H4 (cell line): ENCODE results near the gene NF2. TPM values are rescaled to one million over a fixed set of nuclear protein-coding genes. Genes with fewer than 3 reads are reported as not detected.

Experiments used
- DNase-seq: peaks from one replicate; pipeline ENCODE4 v3.0.0-alpha.2; 2015; ENCODE audit warnings: low spot score
- total RNA-seq: library from RNA; depleted of rRNA; stranded (reverse); fragments of >200 nt; shearing (Covaris generic); gene quantifications from 2 replicates; pipeline ENCODE4 v1.2.3, GENCODE V29; 2014

NF2 gene
- total RNA-seq, 1 experiment from 2014 or later, result 32.4 TPM

- no peak for DNase-seq
Measured at GRCh38 chr22:29631725-29632124, 28.3 kb downstream of the NF2 start.

- DNase-seq, result no peak
Measured at GRCh38 chr22:29632672-29633071, 29.2 kb downstream of the NF2 start.

GRCh38 chr22:29633514-29634312, 30.3 kb downstream of the NF2 start:
- DNase-seq, result no peak

- no peak for DNase-seq
Measured at GRCh38 chr22:29634847-29635246, 31.4 kb downstream of the NF2 start.

GRCh38 chr22:29635734-29636357, 32.4 kb downstream of the NF2 start:
- DNase-seq, result peak; percentile 34

GRCh38 chr22:29636751-29637150, 33.3 kb downstream of the NF2 start:
- no peak for DNase-seq

- no peak for DNase-seq
Measured at GRCh38 chr22:29637181-29637580, 33.7 kb downstream of the NF2 start.

GRCh38 chr22:29638678-29639077, 35.2 kb downstream of the NF2 start:
- DNase-seq, result no peak

- no peak for DNase-seq
Measured at GRCh38 chr22:29639096-29639495, 35.7 kb downstream of the NF2 start.

GRCh38 chr22:29641042-29641699, 37.7 kb downstream of the NF2 start:
- DNase-seq, result no peak

- no peak for DNase-seq
Measured at GRCh38 chr22:29641700-29642330, 38.4 kb downstream of the NF2 start.

- no peak for DNase-seq
Measured at GRCh38 chr22:29642694-29643093, 39.3 kb downstream of the NF2 start.

GRCh38 chr22:29647954-29648737, 44.7 kb downstream of the NF2 start:
- DNase-seq, result no peak

- DNase-seq, result no peak
Measured at GRCh38 chr22:29650370-29650769, 46.9 kb downstream of the NF2 start.

GRCh38 chr22:29651652-29652051, 48.2 kb downstream of the NF2 start:
- DNase-seq, result no peak

- DNase-seq, result no peak
Measured at GRCh38 chr22:29654420-29654819, 51.0 kb downstream of the NF2 start.

- DNase-seq, result no peak
Measured at GRCh38 chr22:29654882-29655281, 51.4 kb downstream of the NF2 start.

GRCh38 chr22:29658176-29658575, 54.7 kb downstream of the NF2 start:
- no peak for DNase-seq

GRCh38 chr22:29660021-29660420, 56.6 kb downstream of the NF2 start:
- no peak for DNase-seq

- DNase-seq, result no peak
Measured at GRCh38 chr22:29661336-29661735, 57.9 kb downstream of the NF2 start.

GRCh38 chr22:29663180-29663821, 59.9 kb downstream of the NF2 start:
- DNase-seq, result no peak
